HG03103 (cell line): ENCODE data around the gene CD151.

Experiments
- ATAC-seq: cut with Tn5 transposase; IDR thresholded peaks from one replicate; pipeline ENCODE4 v1.9.1; 2021; ENCODE audit warnings: low read depth; ENCODE audit not compliant: unreplicated experiment

CD151 gene

DNA sequence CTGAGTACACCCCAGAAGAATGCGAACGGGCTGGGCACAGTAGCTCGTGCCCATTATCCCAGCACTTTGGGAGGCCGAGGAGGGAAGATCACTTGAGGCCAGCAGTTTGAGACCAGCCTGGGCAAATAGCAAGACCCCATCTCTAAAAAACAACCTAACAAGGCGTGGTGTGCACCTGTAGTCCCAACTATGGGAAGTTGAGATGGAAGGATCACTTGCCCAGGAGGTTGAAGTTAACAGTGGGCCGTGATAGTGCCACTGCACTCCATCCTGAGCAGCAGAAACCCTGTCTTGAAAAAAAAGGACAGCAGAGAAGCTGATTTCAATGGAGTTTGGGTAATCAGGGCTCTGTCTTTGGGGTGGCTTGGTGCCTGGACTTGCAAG is 19.7 kb upstream of the CD151 start:
- no peak for ATAC-seq

DNA sequence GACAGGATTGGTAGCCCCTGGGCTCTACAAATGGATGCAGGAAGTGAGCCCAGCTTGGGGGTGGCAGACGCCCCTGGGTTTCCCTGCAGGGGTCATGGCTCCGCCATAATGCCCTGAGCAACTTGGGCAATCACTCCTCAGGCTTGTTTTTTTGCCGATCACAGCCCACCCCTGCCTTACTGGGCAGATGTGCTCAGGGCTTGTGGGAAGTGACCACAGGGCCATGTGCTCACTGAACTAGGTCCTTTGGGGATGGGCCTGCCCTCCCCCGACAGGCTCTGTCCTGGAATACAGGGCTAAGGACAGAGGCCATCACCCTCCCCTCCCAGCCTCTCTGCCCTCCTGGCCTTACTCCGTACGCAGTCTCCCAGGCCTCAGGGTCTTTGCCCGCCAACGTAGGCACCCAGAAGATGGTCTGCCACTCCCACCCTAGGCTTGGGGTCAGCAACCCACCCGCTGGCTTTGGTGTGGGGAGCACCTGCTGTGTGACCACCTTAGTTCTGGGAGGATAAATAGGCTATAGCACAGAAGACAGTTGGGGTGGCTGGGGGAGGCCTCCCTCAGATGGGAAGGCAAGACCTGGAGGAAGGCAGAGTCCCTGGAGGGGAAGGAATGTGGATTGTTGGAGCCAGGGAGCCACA is 19.2 kb upstream of the CD151 start:
- ATAC-seq, result no peak

DNA sequence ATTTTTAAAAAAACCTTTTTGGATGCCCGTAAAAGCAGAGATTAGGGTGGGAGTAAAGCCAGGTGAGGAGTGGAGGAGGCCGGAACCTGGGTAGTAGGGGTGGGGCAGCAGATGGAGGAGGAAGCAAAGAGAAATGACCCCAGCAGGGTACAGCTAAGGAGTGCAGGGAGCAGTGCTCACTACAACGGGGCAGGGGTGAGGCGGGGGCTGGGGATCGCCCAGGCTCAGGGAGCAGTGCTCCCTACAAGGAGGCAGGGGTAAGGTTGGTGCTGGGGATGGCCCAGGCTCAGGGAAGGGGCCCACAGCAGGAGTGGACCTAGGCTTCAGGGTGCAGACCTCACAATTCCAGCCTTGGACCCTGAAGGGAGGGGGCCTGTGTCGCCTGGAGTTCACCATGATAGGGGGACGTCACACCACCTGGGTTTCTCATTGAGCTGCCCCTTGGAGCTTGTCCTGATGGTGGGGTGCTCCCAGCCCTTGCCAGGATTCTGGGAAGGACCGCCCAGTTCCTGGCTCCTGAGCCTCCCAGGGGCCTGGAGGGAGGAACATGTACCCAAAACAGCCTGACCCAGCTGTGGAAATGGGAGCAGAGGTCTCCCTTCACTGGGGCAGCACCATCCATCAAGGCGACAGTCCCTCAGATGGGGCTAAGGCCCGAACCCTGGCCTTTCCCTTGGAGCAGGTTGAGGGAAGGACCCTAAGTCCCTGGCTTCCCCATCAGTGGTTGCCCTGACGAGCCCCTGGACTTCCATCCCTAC is 16.9 kb upstream of the CD151 start:
- no peak for ATAC-seq

DNA sequence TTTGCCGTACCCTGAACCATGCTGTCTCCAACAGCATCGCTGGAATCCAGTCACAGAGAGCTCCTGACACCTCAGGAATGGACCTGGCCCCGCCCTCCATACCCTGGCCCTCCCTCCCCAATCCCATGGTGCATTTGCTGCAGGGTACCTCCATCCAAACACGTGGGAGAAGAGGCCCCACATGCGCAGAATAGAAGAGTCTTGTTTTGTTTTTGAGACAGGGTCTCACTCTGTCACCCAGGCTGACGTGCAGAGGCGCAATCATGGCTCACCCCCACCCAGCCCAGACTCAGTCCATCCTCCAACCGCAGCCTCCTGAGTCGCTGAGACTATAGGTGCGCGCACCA is 16.3 kb upstream of the CD151 start:
- ATAC-seq, result no peak

DNA sequence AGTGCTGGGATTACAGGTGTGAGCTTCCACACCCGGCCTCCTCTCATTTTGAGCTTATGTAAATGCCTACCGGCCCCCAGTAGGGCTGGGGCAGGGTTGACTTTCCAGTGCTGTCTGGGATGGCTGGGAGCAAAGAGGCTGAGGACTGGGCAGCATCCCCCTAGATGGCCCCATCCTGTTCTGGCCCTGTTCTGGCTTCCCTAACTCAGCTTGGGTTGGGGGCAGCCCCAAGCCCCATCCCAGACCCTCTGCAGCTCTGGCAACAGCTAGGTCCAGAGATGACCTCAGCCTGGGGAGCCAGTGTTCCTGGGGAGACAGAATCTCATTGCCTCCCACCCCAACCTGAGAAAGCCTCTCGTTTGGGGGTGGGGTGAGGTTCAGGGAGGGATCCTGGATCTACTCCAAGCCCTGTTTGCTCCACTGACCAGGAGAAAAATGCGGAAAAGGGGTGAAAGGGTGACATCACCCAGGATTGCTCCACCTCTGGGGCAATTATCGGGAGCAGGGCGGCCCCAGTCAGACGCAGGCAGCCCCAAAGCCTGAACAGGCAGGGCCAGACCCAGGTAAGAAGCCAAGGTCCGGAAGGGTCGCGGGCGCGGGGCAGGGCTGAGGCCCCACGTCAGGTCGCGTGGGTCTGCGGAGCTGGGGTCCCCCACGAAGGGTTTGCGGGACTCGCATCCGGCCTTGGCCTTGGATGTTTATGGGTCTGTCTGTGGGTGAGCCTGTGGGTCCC is 14.2 kb upstream of the CD151 start, which contains the start of gene PNPLA2:
Gene PNPLA2, plus strand, starts transcription at position 519 of the 733 bp plus-strand sequence. CDS start 805 bp downstream, outside the sequence.
- no peak for ATAC-seq

DNA sequence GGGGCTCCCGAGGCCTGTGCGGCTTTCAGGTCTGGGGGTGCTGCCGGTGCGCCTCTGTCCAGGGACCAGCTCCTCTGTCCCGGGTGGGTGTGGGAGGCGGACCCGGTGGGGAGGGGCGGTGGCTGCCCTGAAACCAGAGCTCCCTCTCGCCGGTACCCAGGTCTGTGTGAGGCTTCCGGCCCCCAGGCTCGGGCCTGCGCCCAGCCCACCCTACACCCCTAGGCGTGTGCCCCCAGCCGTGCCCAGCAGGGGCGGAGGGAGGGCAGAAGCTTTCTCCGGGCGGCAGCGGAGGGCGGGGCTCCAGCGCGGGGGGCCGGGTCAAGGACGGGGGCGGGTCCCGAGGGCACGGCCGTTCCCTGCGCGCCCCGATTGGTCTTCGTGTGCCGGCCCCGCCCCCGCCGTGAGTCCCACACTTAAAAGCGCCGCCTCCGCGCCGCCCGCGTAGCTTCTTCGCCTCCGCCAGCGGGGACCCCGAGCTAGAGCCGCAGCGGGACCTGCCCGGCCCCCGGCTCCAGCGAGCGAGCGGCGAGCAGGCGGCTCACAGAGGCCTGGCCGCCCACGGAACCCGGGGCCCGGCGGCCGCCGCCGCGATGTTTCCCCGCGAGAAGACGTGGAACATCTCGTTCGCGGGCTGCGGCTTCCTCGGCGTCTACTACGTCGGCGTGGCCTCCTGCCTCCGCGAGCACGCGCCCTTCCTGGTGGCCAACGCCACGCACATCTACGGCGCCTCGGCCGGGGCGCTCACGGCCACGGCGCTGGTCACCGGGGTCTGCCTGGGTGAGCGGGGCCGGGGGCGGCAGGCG is 13.4 kb upstream of the CD151 start:
- ATAC-seq, result peak; percentile 51

DNA sequence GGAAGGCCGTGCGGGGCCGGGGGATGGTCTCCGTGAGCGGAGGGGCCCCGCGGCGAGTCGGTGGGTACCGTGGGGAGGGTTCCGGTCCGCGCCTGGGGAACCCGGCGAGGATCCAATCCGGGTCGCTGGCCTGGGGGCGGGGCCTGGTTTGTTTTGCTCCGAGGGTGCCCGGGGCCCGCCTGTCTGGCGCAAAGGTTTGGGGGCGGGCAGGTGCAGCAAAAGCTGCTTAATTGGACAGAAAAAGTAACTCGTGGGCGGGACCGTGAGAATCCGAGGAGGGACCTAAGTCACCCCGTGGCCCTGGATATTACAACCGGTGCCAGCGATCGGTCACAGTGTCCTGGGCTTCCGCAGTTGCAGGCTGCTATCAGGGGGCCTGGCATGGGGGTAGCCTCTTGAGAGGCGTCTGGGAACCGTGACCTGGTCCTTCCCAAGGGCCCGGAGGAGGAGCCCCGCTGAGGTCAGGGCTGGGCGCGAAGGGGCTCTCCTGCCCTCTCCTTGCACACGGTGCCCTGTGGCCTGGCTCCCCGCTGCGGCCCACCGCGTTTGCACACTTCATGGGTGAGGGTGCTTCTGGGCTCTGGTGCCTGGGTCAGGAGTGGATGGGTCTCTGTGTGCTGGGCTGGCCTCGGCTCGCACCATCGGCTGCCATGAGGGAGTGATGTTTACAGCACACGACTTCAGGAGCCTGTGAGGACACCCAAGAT is 12.7 kb upstream of the CD151 start:
- peak; percentile 41 for ATAC-seq

DNA sequence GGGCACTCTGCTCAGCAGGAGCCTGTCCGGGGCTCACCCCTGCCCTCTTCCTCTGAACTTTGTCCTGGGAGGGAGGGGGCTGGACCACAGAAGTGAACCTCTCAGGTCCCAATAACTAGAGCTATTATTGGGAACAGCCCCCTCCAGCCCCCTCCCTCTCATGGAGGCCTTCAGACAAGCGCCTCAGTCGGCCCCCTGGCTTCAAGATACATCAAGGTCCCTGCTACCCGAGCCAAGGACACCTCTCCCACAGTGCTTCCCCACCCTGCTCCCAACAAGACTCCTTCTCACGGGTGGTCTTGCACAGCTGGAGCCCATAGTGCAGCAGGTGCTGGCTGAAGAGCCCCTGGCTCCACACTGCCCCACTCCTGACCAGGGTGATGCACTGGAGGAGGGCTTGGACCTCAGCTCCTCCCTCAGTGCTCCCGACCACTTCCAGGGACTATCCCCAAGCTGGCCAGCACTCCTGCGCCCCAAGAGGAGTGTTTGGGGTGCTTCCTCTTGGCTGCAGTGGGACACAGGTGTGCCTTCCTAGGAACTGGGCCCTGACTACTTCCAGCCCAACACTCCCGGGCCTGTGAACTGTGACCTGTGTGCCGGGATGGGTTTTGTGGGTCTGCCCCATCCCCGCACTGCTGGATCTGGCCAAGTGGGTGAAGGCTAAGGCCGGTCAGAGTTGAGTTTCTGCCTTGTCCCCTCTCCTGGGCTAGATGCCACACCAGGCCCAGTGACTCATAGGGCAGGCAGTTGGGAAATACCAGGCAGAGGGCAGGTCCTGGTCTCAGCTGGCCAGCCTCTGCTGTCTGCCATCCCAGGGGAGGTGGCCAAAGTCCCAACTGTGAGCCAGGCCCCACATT is 11.9 kb upstream of the CD151 start:
- ATAC-seq, result no peak

DNA sequence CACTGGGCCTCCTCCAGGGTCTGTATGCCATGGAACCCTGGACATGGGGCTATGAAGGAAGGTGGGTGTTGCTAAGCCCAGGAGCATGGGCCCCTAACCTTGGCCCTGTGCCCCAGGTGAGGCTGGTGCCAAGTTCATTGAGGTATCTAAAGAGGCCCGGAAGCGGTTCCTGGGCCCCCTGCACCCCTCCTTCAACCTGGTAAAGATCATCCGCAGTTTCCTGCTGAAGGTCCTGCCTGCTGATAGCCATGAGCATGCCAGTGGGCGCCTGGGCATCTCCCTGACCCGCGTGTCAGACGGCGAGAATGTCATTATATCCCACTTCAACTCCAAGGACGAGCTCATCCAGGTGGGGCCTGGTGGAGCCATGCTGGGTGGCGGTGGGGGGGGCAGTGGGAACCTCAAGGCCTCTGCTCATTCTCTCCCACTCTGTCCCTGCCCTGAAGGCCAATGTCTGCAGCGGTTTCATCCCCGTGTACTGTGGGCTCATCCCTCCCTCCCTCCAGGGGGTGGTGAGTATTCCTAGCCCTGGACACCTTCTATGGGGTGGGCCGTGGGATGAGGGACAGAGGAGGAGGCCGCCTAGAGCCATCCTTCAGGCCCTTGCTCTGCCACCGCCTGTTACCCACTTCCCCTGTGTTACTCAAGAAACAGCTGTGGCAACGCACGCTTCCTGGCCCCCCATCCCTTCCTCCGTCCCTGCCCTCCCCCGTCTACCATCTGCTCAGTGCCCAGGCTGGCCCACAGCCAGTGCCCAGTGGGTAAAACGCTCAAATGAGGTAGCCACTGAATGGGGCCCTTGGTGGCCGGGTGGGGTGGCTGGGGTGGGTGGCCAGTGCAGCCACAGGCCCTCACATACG is 11.0 kb upstream of the CD151 start:
- ATAC-seq, result no peak

DNA sequence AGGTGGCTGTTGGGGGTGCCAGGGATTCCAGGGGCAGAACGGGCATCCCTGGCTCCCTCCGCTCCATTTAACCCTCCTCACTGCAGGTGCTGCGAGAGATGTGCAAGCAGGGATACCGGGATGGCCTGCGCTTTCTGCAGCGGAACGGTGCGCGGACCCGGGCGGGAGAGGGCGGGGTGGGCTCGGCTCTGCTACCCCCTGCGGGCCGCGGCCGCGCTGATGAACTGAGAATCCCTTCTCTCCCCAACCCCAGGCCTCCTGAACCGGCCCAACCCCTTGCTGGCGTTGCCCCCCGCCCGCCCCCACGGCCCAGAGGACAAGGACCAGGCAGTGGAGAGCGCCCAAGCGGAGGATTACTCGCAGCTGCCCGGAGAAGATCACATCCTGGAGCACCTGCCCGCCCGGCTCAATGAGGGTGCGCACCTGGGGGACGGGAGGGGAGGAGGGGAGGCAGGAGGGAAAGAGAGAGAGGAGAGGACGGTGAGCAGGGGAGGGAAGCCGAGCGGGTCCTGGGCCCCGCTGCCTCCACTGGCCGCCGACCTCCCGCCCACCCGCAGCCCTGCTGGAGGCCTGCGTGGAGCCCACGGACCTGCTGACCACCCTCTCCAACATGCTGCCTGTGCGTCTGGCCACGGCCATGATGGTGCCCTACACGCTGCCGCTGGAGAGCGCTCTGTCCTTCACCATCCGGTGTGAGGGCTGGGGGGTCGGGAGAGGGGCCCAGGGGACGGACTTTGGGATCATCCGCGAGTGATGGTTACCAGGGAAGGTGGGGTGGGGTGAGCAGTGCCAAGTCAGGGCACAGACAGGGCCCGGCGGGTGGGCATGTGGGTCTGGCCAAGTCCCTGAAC is 9.1 kb upstream of the CD151 start:
- no peak for ATAC-seq

DNA sequence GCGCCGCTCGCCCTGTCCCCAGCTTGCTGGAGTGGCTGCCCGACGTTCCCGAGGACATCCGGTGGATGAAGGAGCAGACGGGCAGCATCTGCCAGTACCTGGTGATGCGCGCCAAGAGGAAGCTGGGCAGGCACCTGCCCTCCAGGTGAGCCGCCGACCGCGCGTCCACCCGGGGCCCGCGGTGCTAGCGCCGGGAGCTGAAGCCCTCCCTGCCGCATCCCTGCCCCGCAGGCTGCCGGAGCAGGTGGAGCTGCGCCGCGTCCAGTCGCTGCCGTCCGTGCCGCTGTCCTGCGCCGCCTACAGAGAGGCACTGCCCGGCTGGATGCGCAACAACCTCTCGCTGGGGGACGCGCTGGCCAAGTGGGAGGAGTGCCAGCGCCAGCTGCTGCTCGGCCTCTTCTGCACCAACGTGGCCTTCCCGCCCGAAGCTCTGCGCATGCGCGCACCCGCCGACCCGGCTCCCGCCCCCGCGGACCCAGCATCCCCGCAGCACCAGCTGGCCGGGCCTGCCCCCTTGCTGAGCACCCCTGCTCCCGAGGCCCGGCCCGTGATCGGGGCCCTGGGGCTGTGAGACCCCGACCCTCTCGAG is 8.4 kb upstream of the CD151 start:
- no peak for ATAC-seq

DNA sequence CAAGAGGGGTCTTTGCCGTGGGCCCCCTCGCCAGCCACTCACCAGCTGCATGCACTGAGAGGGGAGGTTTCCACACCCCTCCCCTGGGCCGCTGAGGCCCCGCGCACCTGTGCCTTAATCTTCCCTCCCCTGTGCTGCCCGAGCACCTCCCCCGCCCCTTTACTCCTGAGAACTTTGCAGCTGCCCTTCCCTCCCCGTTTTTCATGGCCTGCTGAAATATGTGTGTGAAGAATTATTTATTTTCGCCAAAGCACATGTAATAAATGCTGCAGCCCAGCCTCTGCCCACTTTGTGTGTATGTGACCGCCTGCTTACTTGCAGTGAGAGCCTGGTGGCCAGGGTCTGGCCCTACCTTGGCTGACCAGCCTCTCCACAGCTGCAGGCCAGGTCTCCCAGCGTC is 7.8 kb upstream of the CD151 start:
- no peak for ATAC-seq

DNA sequence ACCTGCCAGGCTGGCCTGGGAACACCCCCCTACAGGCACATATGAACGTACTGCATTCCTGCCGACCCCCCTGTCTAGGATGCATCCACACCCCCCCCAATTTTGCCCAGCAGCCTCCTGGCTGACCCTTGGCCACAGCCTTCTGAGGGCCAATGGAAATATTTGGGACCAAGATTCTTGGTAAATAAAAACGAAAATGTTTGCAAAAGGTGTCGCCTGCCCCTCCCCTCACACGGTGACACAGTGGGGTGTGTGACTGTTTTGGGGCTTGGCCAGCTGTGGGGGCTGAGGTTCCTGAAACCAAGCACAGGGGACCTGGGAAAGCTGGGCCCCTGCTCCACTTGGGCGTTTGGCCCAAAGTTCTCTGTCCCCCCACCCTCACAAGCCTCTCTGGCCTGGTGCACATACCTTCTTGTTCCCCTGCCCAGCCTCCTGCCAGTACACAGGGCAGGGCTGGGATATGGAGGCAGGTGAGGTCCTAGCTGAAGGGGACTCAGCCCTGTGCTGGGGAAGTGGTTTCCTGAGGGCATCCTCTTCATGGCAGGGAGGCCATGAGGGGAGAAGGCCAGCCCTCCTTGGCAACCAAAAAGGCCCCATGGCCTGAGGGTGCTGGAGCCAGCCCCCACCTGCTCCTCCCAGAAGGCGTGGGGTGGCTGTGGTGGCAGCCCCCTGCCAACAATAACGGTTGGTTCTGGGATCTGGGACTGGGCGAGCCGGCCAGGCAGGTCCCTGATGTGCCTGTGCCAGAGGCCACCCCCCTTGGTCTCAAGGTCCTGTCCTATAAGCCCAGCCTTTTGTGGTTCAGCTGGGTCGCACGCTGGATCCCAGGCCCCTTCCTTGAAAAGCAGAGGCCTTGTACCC is 7.2 kb upstream of the CD151 start:
- ATAC-seq, result no peak

DNA sequence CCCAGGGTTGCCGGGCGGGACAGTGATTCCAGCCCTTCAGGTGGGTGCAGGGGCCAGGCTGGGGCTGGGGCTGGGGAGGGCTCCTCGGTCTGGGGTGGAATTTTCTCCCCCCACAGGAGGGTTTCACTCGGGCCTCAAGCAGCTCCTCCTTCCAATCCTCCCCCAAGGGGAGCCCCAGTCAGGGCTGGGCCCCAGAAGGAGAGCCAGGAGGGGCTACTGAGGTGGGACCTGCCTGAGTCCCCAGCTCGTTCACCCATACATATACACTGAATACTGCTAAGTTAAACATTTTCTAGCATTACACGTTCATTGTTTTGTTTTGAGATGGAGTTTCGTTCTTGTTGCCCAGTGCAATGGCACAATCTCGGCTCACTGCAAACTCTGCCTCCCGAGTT is 6.5 kb upstream of the CD151 start:
- no peak for ATAC-seq

DNA sequence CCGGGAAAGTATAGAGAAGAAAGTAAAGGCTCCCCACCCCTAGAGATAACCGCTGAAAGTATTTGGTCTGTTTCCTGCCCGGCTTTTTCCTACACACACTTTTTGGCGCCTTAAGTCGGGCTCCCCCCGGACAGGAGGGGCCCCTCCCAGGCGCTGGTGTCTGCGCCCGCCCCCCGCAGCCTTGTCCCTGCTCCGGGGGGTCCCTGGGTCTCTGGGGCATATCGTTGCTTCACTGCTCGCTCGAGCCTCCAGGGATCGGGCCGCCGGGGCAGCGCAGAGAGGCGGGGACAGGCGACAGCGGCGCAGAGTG is 6.0 kb upstream of the CD151 start:
- no peak for ATAC-seq

DNA sequence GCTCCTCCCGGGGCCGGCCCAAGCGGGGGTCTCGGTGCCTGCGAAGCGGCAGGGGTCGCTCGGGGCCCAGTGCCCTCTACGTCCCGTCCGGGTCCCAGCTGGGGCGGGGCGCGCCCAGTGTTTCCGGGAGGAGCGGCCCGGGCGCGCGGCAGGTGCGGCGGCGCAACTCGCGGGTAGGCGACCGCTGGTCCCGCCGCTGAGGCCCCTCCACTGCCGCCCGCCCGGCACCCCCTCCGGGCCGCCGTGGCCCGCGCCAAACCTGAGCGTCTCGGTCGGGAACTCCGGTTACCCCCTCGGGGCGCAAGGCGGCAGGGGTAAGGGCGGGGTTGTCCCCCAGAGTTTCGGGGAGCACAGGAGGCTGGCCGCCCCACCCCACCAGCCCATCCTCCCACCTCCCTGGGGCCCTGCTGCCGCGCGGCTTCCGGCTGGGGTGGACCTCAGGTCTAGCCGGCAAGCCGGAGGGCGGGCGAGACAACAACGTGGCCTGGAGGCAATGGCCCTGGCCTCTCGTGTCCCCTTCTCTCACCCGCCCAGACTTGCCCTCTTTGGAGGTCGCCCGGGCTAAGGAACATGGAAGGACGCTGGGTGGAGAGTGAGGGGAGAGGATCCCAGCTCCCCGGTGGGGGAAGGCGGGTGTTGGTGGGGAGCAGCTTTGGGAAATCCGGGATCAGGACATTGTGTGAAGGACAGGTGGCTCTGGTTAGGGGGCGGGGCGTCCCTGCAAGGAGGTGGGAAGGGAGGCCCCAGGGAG is 5.4 kb upstream of the CD151 start:
- no peak for ATAC-seq
